Suprapubic skin (tissue), 4 donors: ENCODE data around the gene LRP2BP. TPM values are rescaled to one million over a fixed set of nuclear protein-coding genes. Genes with fewer than 3 reads are reported as not detected.
"Not testable (repeated sequence)": the region's sequence is repeated elsewhere in the genome, so short reads cannot be mapped to it uniquely, and the experiment has no call there.

ENCODE experiments used
- DNase-seq, 2 donors: peaks; one replicate each; pipeline ENCODE4 v3.0.0-alpha.2; 2019; ENCODE audit warnings: low spot score in 2 of 2
- H3K27ac ChIP-seq: fragments of 200-600 bp; sonication (generic); one replicate; pipeline ENCODE4 v1.5.1; 2019
- H3K27me3 ChIP-seq: fragments of 200-600 bp; sonication (generic); one replicate; pipeline ENCODE4 v1.5.1; 2019
- H3K36me3 ChIP-seq: fragments of 200-600 bp; sonication (generic); one replicate; pipeline ENCODE4 v1.5.1; 2019
- H3K4me1 ChIP-seq: fragments of 200-600 bp; sonication (generic); one replicate; pipeline ENCODE4 v1.5.1; 2019
- H3K4me3 ChIP-seq: fragments of 200-600 bp; sonication (generic); one replicate; pipeline ENCODE4 v1.5.1; 2019; ENCODE audit warnings: mild to moderate bottlenecking
- H3K9me3 ChIP-seq: fragments of 200-600 bp; sonication (generic); one replicate; pipeline ENCODE4 v1.5.1; 2019
- EP300 ChIP-seq: sonication (generic); formaldehyde crosslinking; IDR thresholded peaks from one replicate; pipeline ENCODE4 v1.6.1; 2017; ENCODE audit warnings: antibody characterized with exemption
- POLR2A ChIP-seq, 2 donors: fragments of 450-650 bp; IDR thresholded peaks; one replicate each; pipeline ENCODE4 v1.6.1; 2017; ENCODE audit warnings: antibody characterized with exemption in 2 of 2, mild to moderate bottlenecking in 2 of 2, moderate library complexity in 2 of 2
- POLR2AphosphoS5 ChIP-seq, 3 donors: sonication (generic); formaldehyde crosslinking; IDR thresholded peaks; one replicate each; pipeline ENCODE4 v1.6.1; 2017; ENCODE audit warnings: antibody characterized with exemption in 3 of 3
- WGBS: methylation state at CpG from one replicate; pipeline ENCODE4 v1.1.5; 2018; 5-methylcytosine and 5-hydroxymethylcytosine counted together
- total RNA-seq, 4 donors: library from RNA; depleted of rRNA; stranded (reverse); fragments of >200 nt; gene quantifications; one replicate each; pipeline ENCODE4 v1.1.0, GENCODE V29; 2016
- TF ChIP-seq, protein P1 (sequence below), 2 donors: fragments of 200-600 bp in 1 of 2; fragments of 450-650 bp in 1 of 2; sonication (generic) in 1 of 2; IDR thresholded peaks; one replicate each; pipeline ENCODE4 v1.5.1; 2016 to 2019; ENCODE audit warnings: antibody characterized with exemption in 2 of 2, mild to moderate bottlenecking in 1 of 2, moderate library complexity in 1 of 2

Gene LRP2BP
- total RNA-seq, 4 donors from 2014 or later, result 0.60 to 3.1 (median 1.3) TPM

DNA sequence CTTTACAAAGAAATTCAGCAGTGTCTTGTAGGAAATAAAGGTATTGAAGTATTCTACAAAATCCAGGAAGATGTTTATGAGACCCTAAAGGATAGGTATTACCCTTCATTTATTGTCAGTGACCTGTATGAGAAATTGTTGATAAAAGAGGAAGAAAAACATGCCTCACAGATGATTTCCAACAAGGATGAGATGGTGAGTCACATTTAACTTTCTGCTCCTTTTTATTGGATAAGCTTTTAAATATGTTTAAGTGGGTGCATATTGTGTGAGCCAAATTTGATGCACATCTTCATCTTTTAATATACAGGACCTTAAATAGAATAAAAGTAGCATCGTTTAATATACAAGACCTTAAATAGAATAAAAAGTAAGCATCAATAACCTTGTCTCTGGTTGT is 72.1 kb downstream of the LRP2BP start:
- Histone ChIP-seq H3K4me1 (peaks cover 6% of the 10 kb centered on the region), H3K4me3 (no peak overlapping the region), H3K27ac (no peak overlapping the region), H3K9me3 (no peaks in the 10 kb centered on the region), H3K27me3 (no peaks in the 10 kb centered on the region), H3K36me3 (peaks cover 5% of the 10 kb centered on the region)
- no peak for TF ChIP-seq POLR2AphosphoS5 (IDR thresholded peaks at IDR 0.05)
- TF ChIP-seq, protein P1, sequence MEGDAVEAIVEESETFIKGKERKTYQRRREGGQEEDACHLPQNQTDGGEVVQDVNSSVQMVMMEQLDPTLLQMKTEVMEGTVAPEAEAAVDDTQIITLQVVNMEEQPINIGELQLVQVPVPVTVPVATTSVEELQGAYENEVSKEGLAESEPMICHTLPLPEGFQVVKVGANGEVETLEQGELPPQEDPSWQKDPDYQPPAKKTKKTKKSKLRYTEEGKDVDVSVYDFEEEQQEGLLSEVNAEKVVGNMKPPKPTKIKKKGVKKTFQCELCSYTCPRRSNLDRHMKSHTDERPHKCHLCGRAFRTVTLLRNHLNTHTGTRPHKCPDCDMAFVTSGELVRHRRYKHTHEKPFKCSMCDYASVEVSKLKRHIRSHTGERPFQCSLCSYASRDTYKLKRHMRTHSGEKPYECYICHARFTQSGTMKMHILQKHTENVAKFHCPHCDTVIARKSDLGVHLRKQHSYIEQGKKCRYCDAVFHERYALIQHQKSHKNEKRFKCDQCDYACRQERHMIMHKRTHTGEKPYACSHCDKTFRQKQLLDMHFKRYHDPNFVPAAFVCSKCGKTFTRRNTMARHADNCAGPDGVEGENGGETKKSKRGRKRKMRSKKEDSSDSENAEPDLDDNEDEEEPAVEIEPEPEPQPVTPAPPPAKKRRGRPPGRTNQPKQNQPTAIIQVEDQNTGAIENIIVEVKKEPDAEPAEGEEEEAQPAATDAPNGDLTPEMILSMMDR (IDR thresholded peaks at IDR 0.05), result no peak
- no peak for TF ChIP-seq EP300
- TF ChIP-seq POLR2A (IDR thresholded peaks at IDR 0.05), result no peak
- DNase-seq, result no peak
- WGBS, result 94% methylated on average over 1 of the region's 1 CpG

DNA sequence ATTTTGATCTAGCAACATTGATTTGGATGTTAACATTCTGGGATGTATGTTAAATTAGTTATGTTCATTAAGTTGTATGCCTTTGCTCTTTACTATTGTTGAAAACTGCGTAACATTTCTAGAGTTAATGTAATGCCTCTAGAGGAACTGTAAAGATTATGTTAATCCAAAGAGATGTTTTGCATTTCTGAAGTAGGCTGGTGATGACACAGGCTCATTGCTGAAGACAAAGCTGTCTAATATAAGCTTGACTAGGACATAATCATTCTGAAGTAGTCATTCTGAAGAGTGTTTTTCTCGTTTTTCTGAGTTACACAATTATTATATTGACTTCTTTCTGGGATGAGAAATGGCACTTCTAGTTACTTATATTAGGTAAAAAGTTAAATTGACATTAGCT is 72.9 kb downstream of the LRP2BP start:
- 91% methylated on average over 2 of the region's 2 CpGs for WGBS
- TF ChIP-seq POLR2A (IDR thresholded peaks at IDR 0.05), result no peak
- TF ChIP-seq, protein P1 (IDR thresholded peaks at IDR 0.05), result no peak
- TF ChIP-seq EP300, result no peak
- no peak for TF ChIP-seq POLR2AphosphoS5 (IDR thresholded peaks at IDR 0.05)

DNA sequence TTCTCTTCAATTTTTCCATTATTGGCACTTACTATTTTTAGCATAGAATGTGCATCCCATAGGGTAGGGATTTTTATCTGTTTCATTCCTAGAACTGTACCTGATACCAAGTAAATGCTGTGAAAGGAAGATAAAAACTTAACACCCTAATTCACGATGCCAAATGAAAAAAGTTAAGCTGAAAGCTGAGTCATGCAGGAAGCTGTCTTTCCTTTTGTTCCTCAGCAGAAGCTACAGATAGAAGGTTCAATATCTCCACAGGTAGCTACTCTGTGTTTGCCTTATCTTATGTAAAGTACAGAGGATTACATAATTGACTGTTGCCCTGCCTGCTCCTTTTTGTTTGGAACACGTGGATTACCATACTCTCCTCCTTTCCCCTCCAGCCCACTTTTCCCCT is 77.0 kb downstream of the LRP2BP start:
- Histone ChIP-seq H3K4me1 (no peaks in the 10 kb centered on the region), H3K9me3 (no peaks in the 10 kb centered on the region), H3K27ac (no peak overlapping the region), H3K36me3 (no peaks in the 10 kb centered on the region), H3K4me3 (no peak overlapping the region), H3K27me3 (no peaks in the 10 kb centered on the region)
- TF ChIP-seq EP300, result no peak
- no peak for TF ChIP-seq POLR2AphosphoS5 (IDR thresholded peaks at IDR 0.05)
- TF ChIP-seq, protein P1 (IDR thresholded peaks at IDR 0.05), result no peak
- no peak for TF ChIP-seq POLR2A (IDR thresholded peaks at IDR 0.05)
- 48% methylated on average over 2 of the region's 2 CpGs for WGBS
- no peak for DNase-seq

More for the DNA sequence above, 72.9 kb downstream of the LRP2BP start:
- Histone ChIP-seq H3K4me3 (no peak overlapping the region), H3K27me3 (no peaks in the 10 kb centered on the region), H3K36me3 (peaks cover 5% of the 10 kb centered on the region), H3K9me3 (no peaks in the 10 kb centered on the region), H3K27ac (no peak overlapping the region), H3K4me1 (peaks cover 6% of the 10 kb centered on the region)
- DNase-seq, result no peak

DNA sequence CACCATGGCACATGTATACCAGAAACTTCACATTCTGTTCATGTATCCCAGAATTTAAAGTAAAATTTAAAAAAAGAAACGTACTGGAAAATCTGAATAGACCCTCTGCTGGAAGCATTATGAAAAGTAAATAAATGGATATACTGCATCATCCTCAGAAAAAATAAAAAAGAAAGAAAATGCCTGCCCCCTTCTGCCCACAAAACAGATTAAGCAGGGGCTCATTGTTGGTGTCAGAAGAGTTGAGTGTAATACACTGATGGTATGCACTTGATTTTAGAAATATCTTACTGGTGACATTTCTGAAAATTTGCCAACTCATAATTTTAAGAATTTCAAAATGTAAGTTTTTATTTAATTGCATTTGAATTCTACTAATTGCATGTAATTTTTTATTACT is 77.8 kb downstream of the LRP2BP start:
- Histone ChIP-seq H3K27ac (no peak overlapping the region), H3K4me1 (no peaks in the 10 kb centered on the region), H3K27me3 (no peaks in the 10 kb centered on the region), H3K9me3 (no peaks in the 10 kb centered on the region), H3K4me3 (no peak overlapping the region), H3K36me3 (peaks cover under 1% of the 10 kb centered on the region)
- 87% methylated on average over 1 of the region's 1 CpG for WGBS
- TF ChIP-seq, protein P1 (IDR thresholded peaks at IDR 0.05), result no peak
- TF ChIP-seq POLR2AphosphoS5 (IDR thresholded peaks at IDR 0.05) (no peak), POLR2A (IDR thresholded peaks at IDR 0.05) (no peak), EP300 (no peak)
- no peak for DNase-seq

DNA sequence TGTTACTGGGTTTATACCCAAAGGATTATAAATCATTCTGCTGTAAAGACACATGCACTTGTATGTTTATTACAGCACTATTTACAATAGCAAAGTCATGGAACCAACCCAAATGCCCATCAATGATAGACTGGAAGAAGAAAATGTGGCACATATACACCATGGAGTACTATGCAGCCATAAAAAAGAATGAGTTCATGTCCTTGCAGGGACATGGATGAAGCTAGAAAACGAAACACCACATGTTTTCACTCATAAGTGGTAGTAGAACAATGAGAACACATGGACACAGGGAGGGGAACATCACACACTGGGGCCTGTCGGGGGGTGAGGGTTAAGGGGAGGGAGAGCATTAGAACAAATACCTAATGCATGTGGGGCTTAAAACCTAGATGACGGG is 78.3 kb downstream of the LRP2BP start:
- not testable (repeated sequence) for H3K4me3 ChIP-seq, H3K9me3 ChIP-seq, H3K27ac ChIP-seq, H3K36me3 ChIP-seq, DNase-seq, H3K4me1 ChIP-seq, H3K27me3 ChIP-seq
- 96% methylated on average over 3 of the region's 3 CpGs for WGBS

Other genes starting within 250 kb of the LRP2BP start
- gene CFAP97, start 191.9 kb downstream of the LRP2BP start, total RNA-seq, result 10 to 100 TPM; 26.7 to 33.0 (median 30.9) TPM
- 10 to 100 TPM; 13.3 to 39.3 (median 15.3) TPM for gene SNX25, start 186.3 kb downstream of the LRP2BP start, total RNA-seq
- gene ANKRD37, start 917 bp upstream of the LRP2BP start, total RNA-seq, result 10 to 100 TPM in 2 of 4 donors, 1 to 10 TPM in 2; 8.0 to 20.4 (median 10.9) TPM
- gene UFSP2, start 30.0 kb upstream of the LRP2BP start, total RNA-seq, result 10 to 100 TPM; 20.6 to 35.7 (median 28.7) TPM
- gene CCDC110, start 75.8 kb upstream of the LRP2BP start, total RNA-seq, result 1 to 10 TPM in 1 of 4 donors, under 1 TPM in 2, not detected in 1; 0.60 to 1.5 (median 0.97) TPM
- gene PDLIM3, start 139.6 kb upstream of the LRP2BP start, total RNA-seq, result 10 to 100 TPM; 13.9 to 31.4 (median 23.1) TPM